DOHH2 (cell line): ENCODE measurements around the gene MGAT3.

Experiments used
- CTCF ChIP-seq: fragments of 200-600 bp; sonication (generic); IDR thresholded peaks from one replicate; pipeline ENCODE4 v1.5.1; 2014; ENCODE audit warnings: antibody characterized with exemption, mild to moderate bottlenecking, low read depth, low read length; ENCODE audit not compliant: poor library complexity, severe bottlenecking
- EZH2phosphoT487 ChIP-seq: fragments of 200-600 bp; sonication (generic); IDR thresholded peaks from 2 replicates; pipeline ENCODE4 v1.6.1; 2017; ENCODE audit warnings: borderline replicate concordance, mild to moderate bottlenecking, antibody characterized with exemption, low read length, moderate library complexity, mixed read lengths

- no peak for TF ChIP-seq CTCF
- no peak for TF ChIP-seq EZH2phosphoT487
Observed at GRCh38 chr22:39419096-39419495, 37.7 kb upstream of the MGAT3 start.
